Osteocyte (in vitro differentiated cells): ENCODE results near the gene RHOD. TPM values are rescaled to one million over a fixed set of nuclear protein-coding genes. Genes with fewer than 3 reads are reported as not detected.

ENCODE experiments used
- DNase-seq: peaks from one replicate; pipeline ENCODE4 v3.0.0; 2021; ENCODE audit warnings: mixed read lengths; ENCODE audit not compliant: unreplicated experiment; ENCODE audit errors: extremely low spot score
- H3K27ac Mint-ChIP-seq: one replicate; pipeline ENCODE4 v1.8.0; 2021; ENCODE audit warnings: mild to moderate bottlenecking, mixed read lengths; ENCODE audit not compliant: unreplicated experiment
- H3K27me3 Mint-ChIP-seq: one replicate; pipeline ENCODE4 v1.8.0; 2021; ENCODE audit warnings: mixed read lengths; ENCODE audit not compliant: unreplicated experiment
- H3K36me3 Mint-ChIP-seq: one replicate; pipeline ENCODE4 v1.8.0; 2021; ENCODE audit warnings: mixed read lengths; ENCODE audit not compliant: unreplicated experiment
- H3K4me1 Mint-ChIP-seq: one replicate; pipeline ENCODE4 v1.8.0; 2021; ENCODE audit warnings: mixed read lengths; ENCODE audit not compliant: unreplicated experiment
- H3K4me3 Mint-ChIP-seq: one replicate; pipeline ENCODE4 v1.8.0; 2021; ENCODE audit warnings: mild to moderate bottlenecking, moderate library complexity, mixed read lengths; ENCODE audit not compliant: unreplicated experiment
- H3K9me3 Mint-ChIP-seq: one replicate; pipeline ENCODE4 v1.8.0; 2021; ENCODE audit warnings: mixed read lengths; ENCODE audit not compliant: unreplicated experiment
- CTCF ChIP-seq: fragments of 200-600 bp; sonication (generic); IDR thresholded peaks from 2 replicates; pipeline ENCODE4 v1.5.0; 2021; ENCODE audit warnings: antibody characterized with exemption, mild to moderate bottlenecking, moderate library complexity
- total RNA-seq: library from RNA; stranded (reverse); gene quantifications from 2 replicates; pipeline ENCODE4 v1.2.1, GENCODE V29; 2021

The RHOD gene
- total RNA-seq, 1 donor from 2014 or later, result 9.4 TPM

DNA sequence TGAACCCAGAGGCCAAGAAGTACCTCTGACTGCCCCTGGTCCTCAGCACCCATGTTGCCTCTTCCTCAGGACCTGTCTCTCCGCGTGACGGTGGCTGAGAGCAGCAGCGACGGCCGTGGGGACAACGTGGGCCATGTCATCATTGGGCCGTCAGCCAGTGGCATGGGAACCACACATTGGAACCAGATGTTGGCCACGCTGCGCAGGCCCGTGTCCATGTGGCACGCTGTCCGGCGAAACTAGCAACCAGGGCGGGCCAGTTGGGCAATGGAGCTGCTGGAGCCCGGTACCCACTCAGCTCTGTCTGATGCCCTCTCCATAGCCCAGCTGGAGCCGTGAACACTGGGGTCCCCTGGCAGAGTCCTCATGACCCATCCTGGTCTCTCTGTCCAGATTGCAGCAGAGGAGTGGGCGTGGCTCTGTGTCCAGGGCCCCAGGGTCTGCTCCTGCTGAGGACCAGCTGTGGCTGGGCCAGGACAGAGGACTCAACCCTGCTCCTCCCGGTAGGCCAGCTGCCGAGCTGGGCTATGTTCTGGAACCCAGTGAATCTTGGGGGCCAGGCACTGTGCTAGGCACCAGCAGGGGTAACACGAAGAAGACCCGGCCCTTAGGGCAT lies 8.0 kb upstream of the RHOD start:
- no peak overlapping the region for H3K27ac Mint-ChIP-seq
- no peaks in the 10 kb centered on the region for H3K36me3 Mint-ChIP-seq
- no peak for TF ChIP-seq CTCF
- H3K4me1 Mint-ChIP-seq, result peaks cover 20% of the 10 kb centered on the region
- no peak overlapping the region for H3K4me3 Mint-ChIP-seq
- no peaks in the 10 kb centered on the region for H3K27me3 Mint-ChIP-seq
- no peaks in the 10 kb centered on the region for H3K9me3 Mint-ChIP-seq
- no peak for DNase-seq

GRCh38 chr11:67050139-67050538 lies 6.5 kb upstream of the RHOD start:
- no peak for TF ChIP-seq CTCF
- Mint-ChIP-seq H3K4me1 (peaks cover 15% of the 10 kb centered on the region), H3K4me3 (no peak overlapping the region), H3K36me3 (no peaks in the 10 kb centered on the region), H3K27ac (no peak overlapping the region), H3K27me3 (no peaks in the 10 kb centered on the region), H3K9me3 (no peaks in the 10 kb centered on the region)
- no peak for DNase-seq

- no peak overlapping the region for H3K4me3 Mint-ChIP-seq
- no peak overlapping the region for H3K27ac Mint-ChIP-seq
- no peak for DNase-seq
- no peaks in the 10 kb centered on the region for H3K27me3 Mint-ChIP-seq
- TF ChIP-seq CTCF, result no peak
- H3K9me3 Mint-ChIP-seq, result no peaks in the 10 kb centered on the region
- no peaks in the 10 kb centered on the region for H3K36me3 Mint-ChIP-seq
- peaks cover 15% of the 10 kb centered on the region for H3K4me1 Mint-ChIP-seq
Observed at GRCh38 chr11:67051180-67051893, 5.3 kb upstream of the RHOD start.

DNA sequence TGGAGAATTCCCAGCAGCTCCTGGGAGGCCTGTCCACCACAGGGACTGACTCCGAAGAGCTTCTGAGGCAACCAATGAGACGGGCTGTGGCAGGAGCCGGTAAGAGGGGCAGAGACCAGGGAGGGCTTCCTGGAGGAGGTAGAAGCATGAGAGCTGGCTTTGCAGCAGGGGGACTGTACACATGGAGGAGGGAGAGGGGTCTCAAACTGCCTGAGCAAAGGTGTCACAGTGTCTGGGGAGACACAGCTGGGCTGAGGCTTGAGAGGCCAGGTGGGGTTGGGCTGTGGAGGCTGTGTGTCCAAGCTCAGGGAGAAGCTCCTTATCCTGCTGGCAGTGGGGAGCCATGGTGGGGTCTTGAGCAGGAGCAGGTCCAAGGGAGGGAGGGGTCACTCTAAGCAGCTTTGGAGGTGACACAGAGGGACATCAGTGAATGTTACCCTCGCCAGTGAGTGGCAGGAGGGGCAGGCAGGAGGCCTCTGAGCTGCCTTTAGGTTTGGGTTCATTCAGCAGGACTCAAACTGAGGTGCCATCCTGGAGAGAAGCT lies 4.6 kb upstream of the RHOD start:
- no peak for DNase-seq
- no peaks in the 10 kb centered on the region for H3K36me3 Mint-ChIP-seq
- H3K27me3 Mint-ChIP-seq, result no peaks in the 10 kb centered on the region
- no peak for TF ChIP-seq CTCF
- no peaks in the 10 kb centered on the region for H3K9me3 Mint-ChIP-seq
- peaks cover 17% of the 10 kb centered on the region for H3K4me1 Mint-ChIP-seq
- no peak overlapping the region for H3K4me3 Mint-ChIP-seq
- no peak overlapping the region for H3K27ac Mint-ChIP-seq

DNA sequence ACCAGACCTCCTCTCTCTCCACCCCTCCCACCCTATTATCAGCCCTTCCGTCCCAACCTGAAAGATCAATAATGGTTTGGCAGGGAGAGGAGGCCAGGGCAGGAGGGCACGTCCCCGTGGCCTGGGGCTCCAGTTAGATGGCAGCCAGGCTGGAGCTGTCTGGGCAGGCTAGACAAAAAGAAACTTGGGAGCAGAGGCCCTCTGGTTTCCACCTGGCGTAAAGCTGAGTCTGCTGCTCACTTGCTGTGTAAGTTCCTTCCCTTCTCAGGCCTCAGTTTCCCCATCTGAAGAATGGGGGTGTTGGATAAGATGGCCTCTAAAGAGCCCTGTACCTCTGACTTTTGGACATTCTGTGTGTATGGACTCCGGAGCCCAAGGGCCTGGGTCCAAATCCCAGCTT lies 3.8 kb upstream of the RHOD start:
- H3K27ac Mint-ChIP-seq, result no peak overlapping the region
- no peak for DNase-seq
- no peaks in the 10 kb centered on the region for H3K36me3 Mint-ChIP-seq
- H3K4me1 Mint-ChIP-seq, result peaks cover 17% of the 10 kb centered on the region
- no peaks in the 10 kb centered on the region for H3K27me3 Mint-ChIP-seq
- no peak overlapping the region for H3K4me3 Mint-ChIP-seq
- TF ChIP-seq CTCF, result no peak
- H3K9me3 Mint-ChIP-seq, result no peaks in the 10 kb centered on the region
